Right atrium auricular region (tissue), 2 donors: ENCODE results near the gene UGT1A5. TPM values are rescaled to one million over a fixed set of nuclear protein-coding genes. Genes with fewer than 3 reads are reported as not detected.
A peak's percentile ranks its signal among the peaks of the same experiment; 100 is the strongest.

Source experiments
- DNase-seq: peaks from one replicate; pipeline ENCODE4 v3.0.0-alpha.2; 2019; ENCODE audit warnings: low spot score
- H3K27ac ChIP-seq, 2 donors: fragments of 200-600 bp; sonication (generic); 1 replicate in 1 of 2; 2 replicates in 1 of 2; pipeline ENCODE4 v1.5.1; 2016 to 2019
- H3K27me3 ChIP-seq, 2 donors: fragments of 200-600 bp; sonication (generic); one replicate each; pipeline versions ENCODE4 v1.5.1 to v1.6.0; 2017 to 2019
- H3K36me3 ChIP-seq: fragments of 200-600 bp; sonication (generic); one replicate; pipeline ENCODE4 v1.5.1; 2016
- H3K4me1 ChIP-seq, 2 donors: fragments of 200-600 bp; sonication (generic); one replicate each; pipeline versions ENCODE4 v1.5.1 to v1.6.0; 2017 to 2019
- H3K4me3 ChIP-seq, 2 donors: fragments of 200-600 bp; sonication (generic); 1 replicate in 1 of 2; 2 replicates in 1 of 2; pipeline ENCODE4 v1.5.1; 2017 to 2019; ENCODE audit warnings: mild to moderate bottlenecking in 1 of 2, moderate library complexity in 1 of 2
- H3K9me3 ChIP-seq, 2 donors: fragments of 200-600 bp; sonication (generic); one replicate each; pipeline ENCODE4 v1.5.1; 2019
- total RNA-seq, 2 donors: library from RNA; depleted of rRNA; stranded (reverse); fragments of >200 nt; gene quantifications; one replicate each; pipeline ENCODE4 v1.1.0, GENCODE V29; 2016
- TF ChIP-seq, protein P1 (sequence below), 2 donors: fragments of 200-600 bp; sonication (generic); IDR thresholded peaks; one replicate each; pipeline ENCODE4 v1.5.1; 2019; ENCODE audit warnings: antibody characterized with exemption in 2 of 2

The UGT1A5 gene
- total RNA-seq, 2 donors from 2014 or later = not detected

DNA sequence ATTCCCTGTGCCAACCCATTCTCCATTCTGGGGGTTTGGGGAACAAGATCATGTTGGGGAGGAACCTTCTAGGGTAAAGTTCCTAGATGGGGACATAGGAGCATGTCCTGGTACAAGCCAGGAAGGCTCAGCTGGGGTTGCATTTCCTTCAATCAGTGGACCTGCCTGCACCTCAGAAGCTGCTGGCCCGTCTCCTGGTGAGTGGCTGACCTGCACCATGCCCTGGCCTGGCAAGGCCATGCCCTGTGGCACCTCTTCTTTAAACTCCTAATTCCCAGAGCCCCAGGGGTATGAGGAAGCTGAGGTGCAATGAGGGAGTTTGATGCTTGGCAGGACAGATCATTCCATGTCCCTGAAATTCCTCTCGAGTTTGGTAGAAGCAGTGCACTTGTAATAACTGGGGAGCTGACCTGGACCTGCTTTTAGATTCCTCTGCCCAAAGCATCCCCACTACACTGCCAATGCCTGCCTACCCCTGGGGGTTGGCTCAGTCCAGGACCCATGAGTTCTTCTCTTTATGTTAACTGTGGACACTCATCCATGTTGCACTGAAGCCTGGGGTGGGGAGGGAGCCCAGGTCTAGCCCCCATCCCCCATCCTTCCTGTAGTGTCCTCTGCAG is 90.7 kb downstream of the UGT1A5 start:
- peak; percentile 36 for DNase-seq
- H3K9me3 ChIP-seq = no peaks in the 10 kb centered on the region
- no peaks in the 10 kb centered on the region for H3K4me1 ChIP-seq
- no peaks in the 10 kb centered on the region for H3K27me3 ChIP-seq
- no peaks in the 10 kb centered on the region for H3K36me3 ChIP-seq
- no peak overlapping the region for H3K27ac ChIP-seq
- TF ChIP-seq, protein P1, sequence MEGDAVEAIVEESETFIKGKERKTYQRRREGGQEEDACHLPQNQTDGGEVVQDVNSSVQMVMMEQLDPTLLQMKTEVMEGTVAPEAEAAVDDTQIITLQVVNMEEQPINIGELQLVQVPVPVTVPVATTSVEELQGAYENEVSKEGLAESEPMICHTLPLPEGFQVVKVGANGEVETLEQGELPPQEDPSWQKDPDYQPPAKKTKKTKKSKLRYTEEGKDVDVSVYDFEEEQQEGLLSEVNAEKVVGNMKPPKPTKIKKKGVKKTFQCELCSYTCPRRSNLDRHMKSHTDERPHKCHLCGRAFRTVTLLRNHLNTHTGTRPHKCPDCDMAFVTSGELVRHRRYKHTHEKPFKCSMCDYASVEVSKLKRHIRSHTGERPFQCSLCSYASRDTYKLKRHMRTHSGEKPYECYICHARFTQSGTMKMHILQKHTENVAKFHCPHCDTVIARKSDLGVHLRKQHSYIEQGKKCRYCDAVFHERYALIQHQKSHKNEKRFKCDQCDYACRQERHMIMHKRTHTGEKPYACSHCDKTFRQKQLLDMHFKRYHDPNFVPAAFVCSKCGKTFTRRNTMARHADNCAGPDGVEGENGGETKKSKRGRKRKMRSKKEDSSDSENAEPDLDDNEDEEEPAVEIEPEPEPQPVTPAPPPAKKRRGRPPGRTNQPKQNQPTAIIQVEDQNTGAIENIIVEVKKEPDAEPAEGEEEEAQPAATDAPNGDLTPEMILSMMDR (IDR thresholded peaks at IDR 0.05) = no peak
- no peak overlapping the region for H3K4me3 ChIP-seq

DNA sequence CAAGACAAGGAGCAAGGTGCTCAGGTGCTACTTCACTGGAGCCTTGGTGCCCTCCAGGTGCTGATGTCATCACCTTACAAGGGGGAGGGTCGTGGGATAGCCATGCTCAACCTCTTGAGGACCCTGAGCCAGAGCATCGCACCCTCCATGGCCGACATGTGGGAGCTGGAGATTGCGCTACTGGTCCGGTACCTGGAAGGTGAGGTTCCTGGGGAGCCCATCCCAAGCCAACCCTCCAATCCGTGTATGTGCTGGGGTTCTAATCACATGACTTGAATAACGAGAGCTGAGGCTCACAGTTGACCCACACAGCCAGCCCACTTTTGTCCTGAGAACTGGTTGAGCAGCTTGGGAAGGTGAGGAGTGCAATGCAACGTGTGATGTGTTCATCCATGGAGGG is 91.3 kb downstream of the UGT1A5 start:
- Histone ChIP-seq H3K27me3 (no peaks in the 10 kb centered on the region), H3K27ac (no peak overlapping the region), H3K4me1 (no peaks in the 10 kb centered on the region), H3K36me3 (no peaks in the 10 kb centered on the region), H3K4me3 (no peak overlapping the region), H3K9me3 (no peaks in the 10 kb centered on the region)
- TF ChIP-seq, protein P1 (IDR thresholded peaks at IDR 0.05) = no peak
- peak; percentile 55 for DNase-seq

DNA sequence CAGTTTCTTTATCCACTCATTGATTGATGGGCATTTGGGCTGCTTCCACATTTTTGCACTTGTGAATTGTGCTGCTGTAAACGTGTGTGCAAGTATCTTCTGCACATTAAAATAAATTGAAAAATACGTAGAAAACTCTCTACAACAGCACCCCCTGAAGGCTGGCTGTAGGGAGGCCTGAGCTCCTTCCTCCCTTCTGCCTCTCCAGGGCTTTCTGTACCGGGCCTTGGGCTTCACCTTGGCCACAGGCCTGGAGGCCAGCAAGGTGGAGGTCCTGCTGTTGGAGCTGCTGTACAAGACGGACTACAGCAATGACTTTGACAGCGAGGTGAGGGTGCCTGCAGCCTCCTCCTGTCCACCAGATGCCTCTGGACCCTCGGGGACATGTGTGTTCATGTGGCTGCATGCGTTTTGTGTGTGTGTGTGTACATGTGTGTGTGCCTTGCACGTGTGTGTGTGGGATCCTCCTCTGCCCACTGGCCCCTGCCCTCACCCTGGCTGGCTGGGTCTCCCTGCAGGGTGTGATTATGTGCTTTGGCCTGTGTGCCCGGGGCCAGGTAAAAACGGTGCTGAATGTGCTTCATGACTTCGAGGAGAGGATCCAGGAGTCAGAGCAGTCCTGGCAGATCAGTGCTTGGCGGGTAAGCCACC is 94.6 kb downstream of the UGT1A5 start:
- H3K4me3 ChIP-seq = no peak overlapping the region
- TF ChIP-seq, protein P1 (IDR thresholded peaks at IDR 0.05) = no peak
- H3K4me1 ChIP-seq = no peaks in the 10 kb centered on the region
- DNase-seq = peak; percentile 42
- H3K9me3 ChIP-seq = no peaks in the 10 kb centered on the region
- H3K36me3 ChIP-seq = no peaks in the 10 kb centered on the region
- H3K27me3 ChIP-seq = no peaks in the 10 kb centered on the region
- no peak overlapping the region for H3K27ac ChIP-seq

DNA sequence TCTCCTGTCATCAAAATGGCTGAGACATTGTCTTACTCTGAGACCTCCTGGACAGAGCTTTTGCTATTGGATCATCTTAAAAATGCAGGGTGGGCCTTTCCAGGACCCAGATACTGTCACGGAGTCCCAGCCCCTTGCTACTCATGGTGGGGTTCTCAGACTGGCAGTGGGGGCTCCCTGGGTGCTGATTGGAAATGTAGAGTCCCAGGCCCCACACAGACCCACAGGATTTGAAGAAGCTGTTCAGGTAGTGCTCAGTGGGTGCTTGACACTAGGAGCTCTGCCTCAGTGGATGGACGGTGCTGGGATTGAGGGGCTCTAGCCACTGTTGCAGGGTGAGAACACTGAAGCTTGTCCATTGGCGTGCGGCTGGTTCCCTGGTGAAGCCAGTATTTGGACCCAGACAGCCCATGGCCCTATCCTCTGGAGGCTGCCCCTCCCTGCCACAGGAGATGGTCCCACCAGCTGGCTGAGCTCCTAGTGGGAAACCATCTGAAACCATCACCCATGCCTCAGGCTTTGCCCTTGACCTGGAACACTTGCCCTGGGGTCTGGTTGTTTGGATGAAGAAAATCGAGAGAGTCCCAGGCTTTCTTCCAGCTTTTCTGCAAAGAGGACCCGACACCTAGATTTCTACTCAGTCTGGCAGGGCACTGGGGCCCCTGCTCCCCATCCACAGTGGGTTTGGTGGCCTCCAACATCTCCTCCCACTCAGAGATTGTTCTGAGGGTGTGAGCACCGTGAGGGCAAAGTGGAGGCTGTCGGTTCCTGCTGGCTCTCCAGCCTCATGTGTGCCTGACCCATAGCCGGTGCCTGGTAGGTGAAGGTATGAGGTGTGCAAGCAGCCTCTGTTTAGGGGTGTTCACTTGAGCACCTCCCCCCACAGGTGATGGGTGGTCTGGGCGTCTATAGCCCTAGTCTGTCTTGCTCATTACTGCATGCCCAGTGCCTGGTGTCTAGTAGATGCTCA is 95.5 kb downstream of the UGT1A5 start:
- no peak overlapping the region for H3K27ac ChIP-seq
- peak; percentile 40 for DNase-seq
- no peaks in the 10 kb centered on the region for H3K36me3 ChIP-seq
- H3K4me3 ChIP-seq = no peak overlapping the region
- TF ChIP-seq, protein P1 (IDR thresholded peaks at IDR 0.05) = no peak
- no peaks in the 10 kb centered on the region for H3K4me1 ChIP-seq
- no peaks in the 10 kb centered on the region for H3K27me3 ChIP-seq
- H3K9me3 ChIP-seq = no peaks in the 10 kb centered on the region

DNA sequence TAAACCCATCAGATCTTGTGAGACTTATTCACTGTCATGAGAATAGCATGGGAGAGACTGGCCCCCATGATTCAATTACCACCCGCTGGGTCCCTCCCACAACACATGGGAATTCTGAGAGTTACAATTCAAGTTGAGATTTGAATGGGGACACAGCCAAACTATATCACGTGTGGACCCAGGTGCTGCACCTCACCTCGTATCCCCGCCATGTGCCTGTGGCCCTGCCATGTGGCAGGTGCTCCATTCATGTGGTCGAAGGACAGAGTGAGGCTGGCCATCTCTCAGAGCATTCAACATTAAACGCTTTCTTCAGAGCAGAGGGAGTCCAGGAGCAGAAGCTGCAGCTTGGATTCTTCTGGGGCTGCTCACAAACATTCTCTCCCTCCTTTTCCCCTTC is 97.7 kb downstream of the UGT1A5 start:
- no peak overlapping the region for H3K4me3 ChIP-seq
- H3K27ac ChIP-seq = no peak overlapping the region
- no peaks in the 10 kb centered on the region for H3K36me3 ChIP-seq
- no peak for DNase-seq
- no peaks in the 10 kb centered on the region for H3K4me1 ChIP-seq
- TF ChIP-seq, protein P1 (IDR thresholded peaks at IDR 0.05) = no peak
- no peaks in the 10 kb centered on the region for H3K27me3 ChIP-seq
- no peaks in the 10 kb centered on the region for H3K9me3 ChIP-seq
